ENCODE results near the gene GPS1. TPM values are rescaled to one million over a fixed set of nuclear protein-coding genes. Genes with fewer than 3 reads are reported as not detected.

Gene GPS1
- total RNA-seq, 1 experiment from 2014 or later: 295 TPM

DNA sequence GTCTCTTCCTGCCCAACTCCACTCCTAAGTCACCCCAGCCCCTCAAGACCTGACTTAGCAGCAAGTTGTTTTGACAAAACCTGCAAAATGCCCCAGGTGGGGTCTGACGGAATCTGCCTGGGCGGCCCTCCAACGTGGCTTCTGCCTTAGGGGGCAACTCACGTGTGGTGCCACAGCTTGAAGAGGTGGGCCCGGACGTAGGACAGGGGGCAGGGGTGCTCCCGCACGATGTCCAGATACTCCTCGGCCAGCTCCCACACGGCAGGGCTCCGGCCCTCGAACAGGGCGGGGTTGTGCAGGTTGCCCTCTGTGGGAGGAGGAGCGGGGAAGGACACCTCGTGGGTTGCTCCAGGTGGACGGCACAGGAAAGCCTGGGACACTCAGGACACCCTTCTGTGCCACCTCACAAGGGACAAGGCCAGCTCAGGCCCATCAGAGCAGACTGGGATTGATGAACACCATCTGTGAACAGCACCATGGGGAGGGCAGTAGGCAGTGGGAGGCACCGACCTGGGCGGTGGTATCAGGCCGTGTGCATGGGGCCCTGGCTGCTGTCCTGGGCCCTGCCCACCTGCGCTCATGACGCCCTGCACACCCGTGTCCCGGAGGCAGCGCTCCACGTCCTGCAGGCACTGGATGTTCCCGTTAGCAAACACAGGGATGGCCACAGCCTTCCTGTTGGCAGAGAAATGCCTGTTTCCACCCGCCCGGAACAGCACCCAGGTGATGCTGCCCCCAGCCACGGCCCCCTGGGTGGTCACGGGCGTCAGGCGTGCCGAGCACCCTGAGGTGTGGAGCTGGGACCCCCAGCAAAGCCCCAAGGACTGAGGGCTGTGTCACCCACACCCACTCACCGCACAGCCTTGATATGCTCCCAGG lies 9.6 kb downstream of the GPS1 start:
- in situ Hi-C loops (cut with HindIII; ENCODE audit: low pct_unique_long_range_greater_than_20kb, low sequenced_read_pairs): no loop called here
- no peak for DNase-seq (ENCODE audit: low read depth, low spot score)

DNA sequence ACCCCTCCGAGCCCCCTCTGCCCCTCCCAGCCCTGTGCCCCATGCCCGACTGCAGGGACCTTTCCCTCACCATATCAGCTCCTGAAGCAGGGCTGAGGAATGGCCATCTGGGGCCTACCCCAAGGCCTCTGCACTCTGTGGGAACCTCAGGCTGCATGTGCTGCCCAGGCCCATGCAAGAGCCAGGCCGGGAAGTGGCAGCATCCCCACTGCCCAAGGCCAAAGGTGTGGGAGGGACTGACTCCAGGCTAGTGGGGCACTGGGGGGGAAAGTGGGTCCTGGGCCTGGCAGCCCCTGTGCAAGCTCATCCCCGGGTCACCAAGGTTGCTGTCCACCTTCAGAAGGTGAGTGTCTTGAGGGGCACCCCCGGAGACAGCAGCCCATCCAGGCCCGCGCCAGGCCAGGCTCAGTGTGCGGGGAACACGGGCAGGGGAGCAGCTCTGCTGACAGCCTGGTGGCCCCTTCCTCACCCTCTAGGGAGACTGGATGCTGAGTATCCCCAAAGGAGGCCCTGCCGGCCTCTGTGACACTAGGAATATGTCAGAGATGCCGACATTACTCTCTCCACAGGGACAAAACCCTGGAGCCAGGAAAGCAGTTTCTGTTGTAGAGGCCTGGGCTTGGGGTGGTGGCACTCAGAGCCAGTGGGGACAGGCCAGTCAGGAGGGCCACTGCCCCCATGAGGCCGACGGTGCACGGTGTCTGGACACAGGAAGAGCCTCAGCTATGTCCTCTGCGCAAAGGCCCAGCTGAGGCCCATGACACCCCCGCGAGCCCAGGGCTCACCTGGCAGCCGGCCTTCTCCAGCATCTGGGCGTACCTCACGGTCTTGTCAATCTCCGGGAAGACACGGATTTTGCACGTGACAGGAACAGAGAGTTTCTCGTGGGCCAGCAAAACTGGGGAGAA lies 10.6 kb downstream of the GPS1 start:
- no peak for DNase-seq (ENCODE audit: low read depth, low spot score)
- in situ Hi-C loops (cut with HindIII; ENCODE audit: low pct_unique_long_range_greater_than_20kb, low sequenced_read_pairs): no loop called here

DNA sequence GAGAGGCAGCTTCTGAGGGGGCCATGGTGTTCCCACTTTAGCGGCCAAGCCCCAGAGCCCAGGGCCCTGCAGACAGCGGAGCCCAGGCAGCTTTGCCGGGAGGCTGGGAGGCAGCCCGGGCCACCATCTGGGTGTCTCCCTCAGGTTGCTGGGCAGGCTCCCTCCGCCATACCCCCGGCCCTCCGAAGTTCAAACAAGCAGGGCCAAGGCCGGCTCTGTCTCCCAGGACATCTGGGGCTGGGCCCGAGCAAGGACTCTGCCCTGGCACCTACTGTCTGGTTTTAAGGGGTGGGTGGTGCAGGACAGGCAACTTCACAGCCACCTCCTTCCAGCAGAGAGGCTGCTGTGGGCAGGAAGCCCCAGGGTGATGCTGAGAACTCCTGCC lies 11.3 kb downstream of the GPS1 start:
- in situ Hi-C loops (cut with HindIII; ENCODE audit: low pct_unique_long_range_greater_than_20kb, low sequenced_read_pairs): no loop called here

DNA sequence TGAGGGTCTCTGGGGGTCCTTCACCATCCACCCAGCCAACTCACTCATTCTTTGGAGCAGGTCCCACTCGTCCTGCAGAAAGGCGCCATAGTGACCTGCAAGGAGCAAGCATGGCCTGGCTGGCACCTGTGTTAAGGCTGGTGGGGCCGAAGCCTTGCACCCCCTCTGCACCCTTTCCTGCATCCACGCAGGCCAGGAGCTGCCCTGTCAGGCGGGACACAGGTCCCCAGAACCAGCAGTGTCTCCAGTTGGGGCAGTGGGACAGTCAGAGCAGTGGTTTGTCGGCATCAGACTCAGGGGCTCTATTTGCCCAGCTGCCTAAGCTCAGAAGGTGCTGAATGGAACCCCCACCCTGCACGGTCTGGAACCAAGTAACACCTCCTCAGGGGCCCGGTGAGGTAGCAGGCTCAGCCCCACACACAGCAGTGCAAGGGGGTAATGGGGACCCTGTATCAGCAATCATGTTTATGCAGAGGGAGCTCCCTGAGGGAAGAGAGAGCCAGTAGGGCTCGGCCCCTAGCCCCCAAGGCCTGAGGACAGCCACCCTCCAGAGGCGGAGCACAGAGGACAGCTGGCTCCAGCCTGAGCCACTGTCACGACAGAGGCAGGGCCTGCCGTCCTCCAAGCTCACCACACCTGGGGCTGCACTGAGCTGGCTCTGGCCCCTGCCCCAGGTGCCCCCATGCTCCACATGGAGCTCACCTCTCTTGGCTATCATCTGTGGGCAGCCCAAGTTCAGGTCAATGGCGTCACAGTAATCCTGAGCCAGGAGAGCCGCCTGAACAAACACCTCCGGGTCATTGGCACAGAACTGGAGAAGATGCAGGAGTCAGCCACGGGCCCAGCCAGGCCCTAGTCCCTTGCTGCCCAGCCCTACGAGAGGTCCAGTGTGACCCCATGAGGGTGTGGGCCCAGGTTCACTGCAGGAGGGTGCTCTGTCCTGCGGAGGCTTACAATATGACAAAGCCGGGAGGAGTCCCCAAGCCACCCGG lies 12.0 kb downstream of the GPS1 start:
- no peak for DNase-seq (ENCODE audit: low read depth, low spot score)
- in situ Hi-C loops (cut with HindIII; ENCODE audit: low pct_unique_long_range_greater_than_20kb, low sequenced_read_pairs): no loop called here

More for the DNA sequence above, 11.3 kb downstream of the GPS1 start:
- no peak for DNase-seq (ENCODE audit: low read depth, low spot score)

DNA sequence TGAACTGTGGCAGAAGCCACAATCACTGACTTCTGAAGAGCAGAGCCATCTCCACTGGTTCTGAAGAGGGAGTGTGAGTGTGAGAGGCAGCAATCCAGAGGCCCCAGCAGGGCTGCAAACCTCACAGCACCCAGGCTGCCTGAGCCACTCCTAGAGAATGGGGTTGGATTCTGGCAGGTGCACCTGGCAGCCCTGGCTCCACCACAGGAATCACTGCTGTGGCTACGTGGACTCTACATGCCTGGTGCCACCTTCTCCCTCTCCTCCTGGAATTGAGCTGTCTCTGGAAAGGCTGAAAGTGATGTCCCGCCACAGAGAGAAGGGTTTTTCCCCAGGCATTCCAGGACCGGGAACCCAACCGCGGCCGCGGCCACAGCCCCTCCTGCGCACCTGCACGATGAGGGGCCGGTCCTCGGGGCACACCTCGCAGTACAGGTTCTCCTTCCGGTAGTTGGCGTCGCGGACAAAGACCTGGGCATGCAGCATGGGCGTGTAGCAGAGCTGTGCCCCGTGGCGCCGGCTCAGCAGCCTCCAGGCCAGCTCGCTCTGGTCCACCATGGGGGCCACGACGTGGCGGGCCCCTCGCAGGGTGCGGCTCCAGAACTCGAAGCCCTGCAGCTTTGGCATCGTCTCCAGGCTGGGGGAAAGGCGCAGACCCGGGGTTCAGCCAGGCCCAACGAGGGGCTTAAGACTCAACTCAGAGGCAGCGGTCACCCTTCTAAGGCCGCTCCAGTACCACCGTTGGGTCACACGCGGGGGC lies 12.9 kb downstream of the GPS1 start:
- in situ Hi-C loops (cut with HindIII; ENCODE audit: low pct_unique_long_range_greater_than_20kb, low sequenced_read_pairs): no loop called here
- DNase-seq (ENCODE audit: low read depth, low spot score): no peak

DNA sequence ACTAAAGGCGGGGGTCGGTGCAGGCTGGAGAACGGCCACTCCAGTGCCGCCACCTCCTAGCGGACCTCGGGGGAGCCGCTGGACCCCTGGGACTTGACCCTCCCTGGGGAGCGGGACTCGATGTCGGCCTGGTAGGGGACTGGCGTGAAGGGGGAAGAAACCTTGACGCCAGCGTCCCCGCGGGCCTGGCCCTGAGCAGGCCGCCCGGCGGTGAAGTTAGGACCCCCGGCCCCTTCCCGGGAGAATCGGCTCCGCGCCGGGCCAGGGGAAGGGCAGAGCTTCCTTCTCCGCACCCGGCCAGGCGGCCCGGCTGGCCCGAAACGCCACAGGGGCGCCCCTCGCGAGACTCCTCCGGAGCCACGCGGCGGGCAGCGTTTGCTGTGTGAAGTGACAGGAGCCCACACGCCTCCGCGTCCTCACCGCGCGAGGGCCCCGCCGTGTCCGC lies 13.5 kb downstream of the GPS1 start:
- in situ Hi-C loops (cut with HindIII; ENCODE audit: low pct_unique_long_range_greater_than_20kb, low sequenced_read_pairs): no loop called here
- DNase-seq (ENCODE audit: low read depth, low spot score): no peak

GRCh38 chr17:82065638-82066303 lies 14.1 kb downstream of the GPS1 start, which contains the start of gene DUS1L:
DUS1L (minus strand) TSS chr17:82065804; CDS start chr17:82065059, 745 bp downstream.
- in situ Hi-C loops (cut with HindIII; ENCODE audit: low pct_unique_long_range_greater_than_20kb, low sequenced_read_pairs): no loop called here
- peak; percentile 61 for DNase-seq (ENCODE audit: low read depth, low spot score)

DNA sequence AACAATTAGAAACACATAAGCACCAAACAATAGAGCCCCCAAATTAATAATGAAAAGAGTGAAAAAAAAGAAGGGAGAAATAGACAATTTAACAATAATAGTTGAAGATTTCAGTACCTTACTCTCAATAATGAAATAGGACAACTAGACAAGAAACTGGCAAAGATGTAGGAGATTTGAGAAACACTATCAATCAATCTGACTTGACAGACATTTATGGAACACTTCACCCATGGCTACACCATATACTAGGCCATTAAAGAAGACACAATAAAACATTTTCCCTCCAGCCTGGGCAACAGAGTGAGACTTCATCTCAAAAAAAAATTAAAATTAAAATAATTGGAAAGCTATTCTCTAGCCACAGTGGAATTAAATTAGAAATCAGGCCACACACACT lies 18.9 kb downstream of the GPS1 start:
- no peak for DNase-seq (ENCODE audit: low read depth, low spot score)
- in situ Hi-C loops (cut with HindIII; ENCODE audit: low pct_unique_long_range_greater_than_20kb, low sequenced_read_pairs): no loop called here

- DNase-seq (ENCODE audit: low read depth, low spot score): no peak
- in situ Hi-C loops (cut with HindIII; ENCODE audit: low pct_unique_long_range_greater_than_20kb, low sequenced_read_pairs): no loop called here
Measured at GRCh38 chr17:82072827-82073226, 21.1 kb downstream of the GPS1 start.

DNA sequence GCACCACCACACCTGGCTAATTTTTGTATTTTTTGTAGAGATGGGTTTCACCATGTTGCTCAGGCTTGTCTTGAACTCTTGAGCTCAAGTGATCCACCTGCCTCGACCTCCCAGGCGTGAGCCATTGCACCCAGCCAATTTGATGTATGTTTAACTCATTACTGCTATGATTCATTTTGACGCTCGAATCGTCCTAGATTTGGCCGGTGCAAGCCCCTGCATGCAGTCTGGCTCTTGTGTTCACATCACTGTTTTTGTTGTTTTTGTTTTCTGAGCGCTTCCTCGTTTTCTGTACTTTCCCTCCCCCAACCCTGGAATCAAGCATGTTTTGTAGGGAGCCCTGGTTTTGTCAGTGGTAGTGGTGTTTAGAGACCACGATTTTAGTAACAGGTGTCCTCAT lies 21.7 kb downstream of the GPS1 start:
- DNase-seq (ENCODE audit: low read depth, low spot score): no peak
- in situ Hi-C loops (cut with HindIII; ENCODE audit: low pct_unique_long_range_greater_than_20kb, low sequenced_read_pairs): no loop called here

GRCh38 chr17:82076018-82076784 lies 24.5 kb downstream of the GPS1 start:
- no peak for DNase-seq (ENCODE audit: low read depth, low spot score)
- in situ Hi-C loops (cut with HindIII; ENCODE audit: low pct_unique_long_range_greater_than_20kb, low sequenced_read_pairs): no loop called here

DNA sequence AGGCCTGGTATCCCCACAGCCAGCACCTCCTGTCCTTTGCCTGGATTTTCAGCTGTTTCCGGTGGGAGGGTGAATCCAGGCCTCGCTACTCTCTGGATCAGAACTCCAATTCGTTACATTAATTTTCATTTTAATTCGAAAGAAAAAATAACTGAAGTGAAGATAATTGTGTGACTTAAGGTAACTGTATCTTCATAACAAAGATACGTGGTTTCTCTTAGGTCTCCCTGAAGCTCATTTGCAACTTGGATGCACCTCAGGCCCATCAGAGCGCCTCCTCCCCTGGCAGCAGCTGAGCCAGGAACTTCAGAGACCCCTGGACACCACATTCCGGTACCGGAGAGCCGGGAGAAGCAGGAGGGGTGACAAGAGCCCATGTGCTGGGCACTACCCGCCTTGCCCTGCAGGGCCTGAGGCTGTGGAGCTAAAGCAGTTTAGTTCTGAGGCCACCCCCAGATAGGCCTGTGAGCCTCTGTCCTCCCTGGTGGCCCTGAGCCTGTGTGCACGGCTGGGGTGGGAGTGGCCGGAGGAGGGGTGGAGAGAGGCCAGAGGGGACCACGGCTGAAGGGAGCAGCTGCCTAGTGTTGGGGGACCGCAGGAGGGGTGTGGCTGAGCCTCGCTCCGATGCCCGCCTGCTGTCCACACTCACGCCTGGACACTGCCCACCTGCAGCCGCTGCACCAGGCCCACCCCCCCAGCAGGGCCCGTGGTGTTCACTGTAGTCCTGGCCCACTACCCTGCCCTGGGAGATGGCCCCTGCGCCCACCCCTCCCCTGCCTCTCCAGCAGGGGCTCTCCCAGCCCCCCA lies 25.3 kb downstream of the GPS1 start:
- in situ Hi-C loops (cut with HindIII; ENCODE audit: low pct_unique_long_range_greater_than_20kb, low sequenced_read_pairs): no loop called here
- DNase-seq (ENCODE audit: low read depth, low spot score): no peak

GRCh38 chr17:82077617-82078358 lies 26.1 kb downstream of the GPS1 start:
- in situ Hi-C loops (cut with HindIII; ENCODE audit: low pct_unique_long_range_greater_than_20kb, low sequenced_read_pairs): no loop called here
- DNase-seq (ENCODE audit: low read depth, low spot score): peak; percentile 43

DNA sequence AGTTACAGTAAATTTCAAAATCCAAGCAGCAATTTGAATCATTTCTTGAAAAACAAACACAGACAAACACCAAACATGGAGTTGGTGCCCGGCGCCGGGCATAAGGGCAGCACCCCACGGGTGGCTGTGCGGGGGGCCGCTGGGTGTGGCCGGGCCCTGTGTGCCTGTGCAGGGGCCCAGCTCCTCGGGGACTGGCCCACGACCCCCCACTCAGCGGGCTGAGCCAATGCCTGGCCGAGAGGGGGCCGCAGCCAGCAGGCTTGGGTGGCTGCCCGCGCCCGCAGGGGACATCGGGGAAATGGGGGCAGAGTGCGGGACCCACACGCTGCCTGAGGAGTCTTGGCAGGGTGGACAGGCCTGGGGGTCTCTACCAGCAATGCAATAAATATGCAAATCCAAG lies 26.7 kb downstream of the GPS1 start:
- in situ Hi-C loops (cut with HindIII; ENCODE audit: low pct_unique_long_range_greater_than_20kb, low sequenced_read_pairs): no loop called here
- DNase-seq (ENCODE audit: low read depth, low spot score): no peak
